NOMO-1 treated with dmso at 0.1 percent for 144 hours (cell line): ENCODE data around the gene TAF10.

ENCODE experiments used
- DNase-seq: peaks from one replicate; lab custom pipeline; 2025; ENCODE audit not compliant: unreplicated experiment; lab: John Stamatoyannopoulos, UW

Gene TAF10

GRCh38 chr11:6586434-6587359 lies 25.3 kb downstream of the TAF10 start:
- no peak for DNase-seq

- DNase-seq, result no peak
Measured at GRCh38 chr11:6584528-6584927, 27.5 kb downstream of the TAF10 start.

GRCh38 chr11:6583584-6583983 lies 28.4 kb downstream of the TAF10 start:
- DNase-seq, result no peak

- no peak for DNase-seq
Measured at GRCh38 chr11:6579681-6580080, 32.3 kb downstream of the TAF10 start.

GRCh38 chr11:6578134-6578533 lies 33.9 kb downstream of the TAF10 start:
- DNase-seq, result no peak

- DNase-seq, result no peak
Measured at GRCh38 chr11:6576471-6577373, 35.3 kb downstream of the TAF10 start.

GRCh38 chr11:6574816-6575715 lies 37.0 kb downstream of the TAF10 start:
- DNase-seq, result no peak

GRCh38 chr11:6572215-6572614 lies 39.8 kb downstream of the TAF10 start:
- DNase-seq, result no peak

GRCh38 chr11:6571434-6572008 lies 40.5 kb downstream of the TAF10 start:
- no peak for DNase-seq

GRCh38 chr11:6570691-6571427 lies 41.2 kb downstream of the TAF10 start:
- no peak for DNase-seq

GRCh38 chr11:6569706-6570105 lies 42.3 kb downstream of the TAF10 start:
- no peak for DNase-seq

GRCh38 chr11:6568191-6568918 lies 43.7 kb downstream of the TAF10 start:
- DNase-seq, result no peak

GRCh38 chr11:6567371-6567745 lies 44.7 kb downstream of the TAF10 start:
- no peak for DNase-seq

GRCh38 chr11:6566704-6567370 lies 45.2 kb downstream of the TAF10 start:
- DNase-seq, result no peak

GRCh38 chr11:6565988-6566703 lies 45.9 kb downstream of the TAF10 start:
- no peak for DNase-seq

GRCh38 chr11:6565325-6565724 lies 46.7 kb downstream of the TAF10 start:
- DNase-seq, result no peak

GRCh38 chr11:6563667-6564066 lies 48.3 kb downstream of the TAF10 start:
- no peak for DNase-seq

- DNase-seq, result no peak
Measured at GRCh38 chr11:6563121-6563619, 48.8 kb downstream of the TAF10 start.
